ENCODE data around the gene SHD.
"Not testable (repeated sequence)": the region's sequence is repeated elsewhere in the genome, so short reads cannot be mapped to it uniquely, and the experiment has no call there.

Gene SHD

GRCh38 chr19:4284176-4284958 lies 5.3 kb downstream of the SHD start:
- DNase-seq (ENCODE audit: insufficient read length, low spot score) (no peak), FAIRE-seq (no peak)
- TF ChIP-seq POLR2A (IDR thresholded peaks at IDR 0.05; ENCODE audit: low read depth, low read length) (no peak), SPI1 (IDR thresholded peaks at IDR 0.05; ENCODE audit: low read depth, low read length) (no peak), TAF1 (IDR thresholded peaks at IDR 0.05; ENCODE audit: low read depth, low read length) (no peak), POU2F2 (IDR thresholded peaks at IDR 0.05; ENCODE audit: low read depth, low read length) (no peak), POLR2AphosphoS5 (IDR thresholded peaks at IDR 0.05; ENCODE audit: low read depth, low read length) (no peak), PAX5 (IDR thresholded peaks at IDR 0.05; ENCODE audit: insufficient read depth, low read length, severe bottlenecking) (no peak)

- FAIRE-seq (no peak), DNase-seq (ENCODE audit: insufficient read length, low spot score) (no peak)
- TF ChIP-seq POLR2AphosphoS5 (IDR thresholded peaks at IDR 0.05; ENCODE audit: low read depth, low read length) (no peak), TAF1 (IDR thresholded peaks at IDR 0.05; ENCODE audit: low read depth, low read length) (no peak), PAX5 (IDR thresholded peaks at IDR 0.05; ENCODE audit: insufficient read depth, low read length, severe bottlenecking) (no peak), SPI1 (IDR thresholded peaks at IDR 0.05; ENCODE audit: low read depth, low read length) (no peak), POU2F2 (IDR thresholded peaks at IDR 0.05; ENCODE audit: low read depth, low read length) (no peak), POLR2A (IDR thresholded peaks at IDR 0.05; ENCODE audit: low read depth, low read length) (no peak)
Measured at GRCh38 chr19:4284974-4285373, 5.9 kb downstream of the SHD start.

- not testable (repeated sequence) for DNase-seq (ENCODE audit: insufficient read length, low spot score); FAIRE-seq
Measured at GRCh38 chr19:4286141-4286540, 7.1 kb downstream of the SHD start.

GRCh38 chr19:4288091-4288777 lies 9.2 kb downstream of the SHD start:
- TF ChIP-seq POLR2A (IDR thresholded peaks at IDR 0.05; ENCODE audit: low read depth, low read length) (no peak), POLR2AphosphoS5 (IDR thresholded peaks at IDR 0.05; ENCODE audit: low read depth, low read length) (no peak), SPI1 (IDR thresholded peaks at IDR 0.05; ENCODE audit: low read depth, low read length) (no peak), PAX5 (IDR thresholded peaks at IDR 0.05; ENCODE audit: insufficient read depth, low read length, severe bottlenecking) (no peak), TAF1 (IDR thresholded peaks at IDR 0.05; ENCODE audit: low read depth, low read length) (no peak), POU2F2 (IDR thresholded peaks at IDR 0.05; ENCODE audit: low read depth, low read length) (no peak)
- FAIRE-seq, result no peak
- DNase-seq (ENCODE audit: insufficient read length, low spot score), result no peak

GRCh38 chr19:4291184-4291732 lies 12.2 kb downstream of the SHD start:
- TF ChIP-seq POU2F2 (IDR thresholded peaks at IDR 0.05; ENCODE audit: low read depth, low read length) (no peak), PAX5 (IDR thresholded peaks at IDR 0.05; ENCODE audit: insufficient read depth, low read length, severe bottlenecking) (no peak), POLR2AphosphoS5 (IDR thresholded peaks at IDR 0.05; ENCODE audit: low read depth, low read length) (no peak), POLR2A (IDR thresholded peaks at IDR 0.05; ENCODE audit: low read depth, low read length) (no peak), TAF1 (IDR thresholded peaks at IDR 0.05; ENCODE audit: low read depth, low read length) (no peak), SPI1 (IDR thresholded peaks at IDR 0.05; ENCODE audit: low read depth, low read length) (no peak)
- FAIRE-seq (no peak), DNase-seq (ENCODE audit: insufficient read length, low spot score) (no peak)

GRCh38 chr19:4292515-4292914 lies 13.4 kb downstream of the SHD start:
- FAIRE-seq (no peak), DNase-seq (ENCODE audit: insufficient read length, low spot score) (no peak)

GRCh38 chr19:4294389-4294788 lies 15.3 kb downstream of the SHD start:
- FAIRE-seq (no peak), DNase-seq (ENCODE audit: insufficient read length, low spot score) (no peak)
- TF ChIP-seq POLR2AphosphoS5 (IDR thresholded peaks at IDR 0.05; ENCODE audit: low read depth, low read length) (no peak), PAX5 (IDR thresholded peaks at IDR 0.05; ENCODE audit: insufficient read depth, low read length, severe bottlenecking) (no peak), POU2F2 (IDR thresholded peaks at IDR 0.05; ENCODE audit: low read depth, low read length) (no peak), POLR2A (IDR thresholded peaks at IDR 0.05; ENCODE audit: low read depth, low read length) (no peak), TAF1 (IDR thresholded peaks at IDR 0.05; ENCODE audit: low read depth, low read length) (no peak), SPI1 (IDR thresholded peaks at IDR 0.05; ENCODE audit: low read depth, low read length) (no peak)

More at GRCh38 chr19:4292515-4292914, 13.4 kb downstream of the SHD start:
- no peak for TF ChIP-seq POLR2A (IDR thresholded peaks at IDR 0.05; ENCODE audit: low read depth, low read length)
- no peak for TF ChIP-seq POLR2AphosphoS5 (IDR thresholded peaks at IDR 0.05; ENCODE audit: low read depth, low read length)
- no peak for TF ChIP-seq TAF1 (IDR thresholded peaks at IDR 0.05; ENCODE audit: low read depth, low read length)

- DNase-seq (ENCODE audit: insufficient read length, low spot score) (no peak), FAIRE-seq (no peak)
- TF ChIP-seq POU2F2 (IDR thresholded peaks at IDR 0.05; ENCODE audit: low read depth, low read length) (no peak), PAX5 (IDR thresholded peaks at IDR 0.05; ENCODE audit: insufficient read depth, low read length, severe bottlenecking) (no peak), SPI1 (IDR thresholded peaks at IDR 0.05; ENCODE audit: low read depth, low read length) (no peak)
Measured at GRCh38 chr19:4295972-4296771, 17.1 kb downstream of the SHD start.

Data from GM12891 (cell line).